Neural progenitor cell (in vitro differentiated cells): Measurements from ENCODE around the gene CHDH. TPM values are rescaled to one million over a fixed set of nuclear protein-coding genes. Genes with fewer than 3 reads are reported as not detected.
A peak's percentile ranks its signal among the peaks of the same experiment; 100 is the strongest.

Source experiments
- DNase-seq: peaks from one replicate; pipeline ENCODE4 v3.0.0-alpha.2; 2016; ENCODE audit warnings: low spot score
- H2AFZ ChIP-seq: fragments of 200-600 bp; sonication (generic); replicated peaks from 2 replicates; pipeline ENCODE4 v1.6.1; 2016; ENCODE audit warnings: antibody characterized with exemption
- H3F3A ChIP-seq: fragments of 200-600 bp; sonication (generic); 2 replicates; pipeline ENCODE4 v1.6.1; 2016; ENCODE audit warnings: antibody characterized with exemption, low read depth
- H3K27ac ChIP-seq: fragments of 200-600 bp; sonication (generic); 2 replicates; pipeline ENCODE4 v1.5.1; 2016; ENCODE audit warnings: mild to moderate bottlenecking
- H3K27me3 ChIP-seq: fragments of 200-600 bp; sonication (generic); 2 replicates; pipeline ENCODE4 v1.6.1; 2016; ENCODE audit warnings: mild to moderate bottlenecking, moderate library complexity
- H3K36me3 ChIP-seq: fragments of 200-600 bp; sonication (generic); 2 replicates; pipeline ENCODE4 v1.5.1; 2016
- H3K4me1 ChIP-seq: fragments of 200-600 bp; sonication (generic); 2 replicates; pipeline ENCODE4 v1.6.1; 2016; ENCODE audit warnings: mixed run types
- H3K4me2 ChIP-seq: fragments of 200-600 bp; sonication (generic); 2 replicates; pipeline ENCODE4 v1.6.1; 2016
- H3K4me3 ChIP-seq: fragments of 200-600 bp; sonication (generic); 2 replicates; pipeline ENCODE4 v1.5.1; 2016
- H3K79me2 ChIP-seq: fragments of 200-600 bp; sonication (generic); 2 replicates; pipeline ENCODE4 v1.6.1; 2016; ENCODE audit warnings: low read depth
- H3K9ac ChIP-seq: fragments of 200-600 bp; sonication (generic); 2 replicates; pipeline ENCODE4 v1.6.1; 2016
- H3K9me3 ChIP-seq: fragments of 200-600 bp; sonication (generic); 2 replicates; pipeline ENCODE4 v1.5.1; 2016; ENCODE audit warnings: low read depth
- H4K20me1 ChIP-seq: fragments of 200-600 bp; sonication (generic); 2 replicates; pipeline ENCODE4 v1.6.1; 2016; ENCODE audit warnings: low read depth
- H3K27ac Mint-ChIP-seq: 3 replicates; pipeline ENCODE4 v1.8.0; 2021; ENCODE audit warnings: mixed read lengths
- H3K27me3 Mint-ChIP-seq: 2 replicates; pipeline ENCODE4 v1.8.0; 2022; ENCODE audit warnings: low read depth, mild to moderate bottlenecking, inconsistent platforms, moderate library complexity, mixed read lengths; ENCODE audit not compliant: insufficient read depth
- H3K36me3 Mint-ChIP-seq: 3 replicates; pipeline ENCODE4 v1.8.0; 2021; ENCODE audit warnings: mixed read lengths
- H3K4me1 Mint-ChIP-seq: 3 replicates; pipeline ENCODE4 v1.8.0; 2021; ENCODE audit warnings: mixed read lengths
- H3K4me3 Mint-ChIP-seq: 3 replicates; pipeline ENCODE4 v1.8.0; 2021; ENCODE audit warnings: mild to moderate bottlenecking, moderate library complexity, mixed read lengths
- H3K9me3 Mint-ChIP-seq: 3 replicates; pipeline ENCODE4 v1.8.0; 2020; ENCODE audit warnings: mixed read lengths
- EZH2 ChIP-seq: fragments of 200-600 bp; sonication (generic); IDR thresholded peaks from 2 replicates; pipeline ENCODE4 v1.6.1; 2017; ENCODE audit warnings: antibody characterized with exemption, mild to moderate bottlenecking, moderate library complexity
- EZH2phosphoT487 ChIP-seq: fragments of 200-600 bp; sonication (generic); IDR thresholded peaks from 2 replicates; pipeline ENCODE4 v1.6.1; 2017; ENCODE audit warnings: antibody characterized with exemption
- total RNA-seq: library from RNA; depleted of rRNA; stranded (reverse); fragments of >200 nt; gene quantifications from 2 replicates; pipeline ENCODE4 v1.2.3, GENCODE V29; 2015; ENCODE audit warnings: low replicate concordance
- TF ChIP-seq, protein P1 (sequence below): fragments of 200-600 bp; sonication (generic); IDR thresholded peaks from 2 replicates; pipeline ENCODE4 v1.5.1; 2017; ENCODE audit warnings: antibody characterized with exemption, mild to moderate bottlenecking

Gene CHDH
- total RNA-seq, 1 donor from 2014 or later: 1.5 TPM

DNA sequence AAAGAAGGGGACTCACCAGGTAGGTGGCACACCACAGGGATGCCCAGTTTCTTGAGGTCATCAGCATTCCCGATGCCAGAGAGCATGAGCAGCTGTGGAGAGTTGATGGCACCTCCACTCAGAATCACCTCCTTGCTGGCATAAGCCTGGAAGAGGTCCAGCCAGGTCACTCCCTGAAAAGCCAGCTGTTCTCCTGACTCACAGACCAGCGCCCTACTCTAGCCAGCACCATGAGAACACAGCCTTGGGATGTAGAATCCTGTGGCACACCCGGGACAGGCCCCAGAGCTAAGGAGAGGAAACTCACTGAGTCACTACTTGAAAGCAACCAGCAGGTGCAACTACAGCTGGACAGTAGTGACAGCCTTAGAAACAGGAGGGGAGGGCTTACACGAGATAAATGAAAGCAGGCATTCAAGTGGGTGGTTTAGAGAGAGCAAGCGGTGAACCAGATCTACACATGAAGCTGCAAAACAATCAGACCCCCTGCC is 24.5 kb downstream of the CHDH start:
- no peaks in the 10 kb centered on the region for H3F3A ChIP-seq
- H2AFZ ChIP-seq: no peak overlapping the region
- no peak overlapping the region for H3K4me3 ChIP-seq
- H3K36me3 Mint-ChIP-seq: no peaks in the 10 kb centered on the region
- no peak for DNase-seq
- no peaks in the 10 kb centered on the region for H3K27me3 Mint-ChIP-seq
- no peaks in the 10 kb centered on the region for H3K9me3 Mint-ChIP-seq
- H3K27ac ChIP-seq: no peak overlapping the region
- no peak overlapping the region for H3K9ac ChIP-seq
- no peak overlapping the region for H3K4me3 Mint-ChIP-seq
- H3K27ac Mint-ChIP-seq: peak overlapping the region; percentile 50
- TF ChIP-seq EZH2phosphoT487 (no peak), EZH2 (no peak)
- TF ChIP-seq, protein P1, sequence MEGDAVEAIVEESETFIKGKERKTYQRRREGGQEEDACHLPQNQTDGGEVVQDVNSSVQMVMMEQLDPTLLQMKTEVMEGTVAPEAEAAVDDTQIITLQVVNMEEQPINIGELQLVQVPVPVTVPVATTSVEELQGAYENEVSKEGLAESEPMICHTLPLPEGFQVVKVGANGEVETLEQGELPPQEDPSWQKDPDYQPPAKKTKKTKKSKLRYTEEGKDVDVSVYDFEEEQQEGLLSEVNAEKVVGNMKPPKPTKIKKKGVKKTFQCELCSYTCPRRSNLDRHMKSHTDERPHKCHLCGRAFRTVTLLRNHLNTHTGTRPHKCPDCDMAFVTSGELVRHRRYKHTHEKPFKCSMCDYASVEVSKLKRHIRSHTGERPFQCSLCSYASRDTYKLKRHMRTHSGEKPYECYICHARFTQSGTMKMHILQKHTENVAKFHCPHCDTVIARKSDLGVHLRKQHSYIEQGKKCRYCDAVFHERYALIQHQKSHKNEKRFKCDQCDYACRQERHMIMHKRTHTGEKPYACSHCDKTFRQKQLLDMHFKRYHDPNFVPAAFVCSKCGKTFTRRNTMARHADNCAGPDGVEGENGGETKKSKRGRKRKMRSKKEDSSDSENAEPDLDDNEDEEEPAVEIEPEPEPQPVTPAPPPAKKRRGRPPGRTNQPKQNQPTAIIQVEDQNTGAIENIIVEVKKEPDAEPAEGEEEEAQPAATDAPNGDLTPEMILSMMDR: no peak
- no peak overlapping the region for H3K4me2 ChIP-seq
- no peaks in the 10 kb centered on the region for H3K79me2 ChIP-seq
- no peaks in the 10 kb centered on the region for H3K36me3 ChIP-seq
- H3K4me1 ChIP-seq: no peaks in the 10 kb centered on the region
- H4K20me1 ChIP-seq: no peaks in the 10 kb centered on the region
- peaks cover 13% of the 10 kb centered on the region for H3K4me1 Mint-ChIP-seq
- H3K27me3 ChIP-seq: no peaks in the 10 kb centered on the region
- no peaks in the 10 kb centered on the region for H3K9me3 ChIP-seq

DNA sequence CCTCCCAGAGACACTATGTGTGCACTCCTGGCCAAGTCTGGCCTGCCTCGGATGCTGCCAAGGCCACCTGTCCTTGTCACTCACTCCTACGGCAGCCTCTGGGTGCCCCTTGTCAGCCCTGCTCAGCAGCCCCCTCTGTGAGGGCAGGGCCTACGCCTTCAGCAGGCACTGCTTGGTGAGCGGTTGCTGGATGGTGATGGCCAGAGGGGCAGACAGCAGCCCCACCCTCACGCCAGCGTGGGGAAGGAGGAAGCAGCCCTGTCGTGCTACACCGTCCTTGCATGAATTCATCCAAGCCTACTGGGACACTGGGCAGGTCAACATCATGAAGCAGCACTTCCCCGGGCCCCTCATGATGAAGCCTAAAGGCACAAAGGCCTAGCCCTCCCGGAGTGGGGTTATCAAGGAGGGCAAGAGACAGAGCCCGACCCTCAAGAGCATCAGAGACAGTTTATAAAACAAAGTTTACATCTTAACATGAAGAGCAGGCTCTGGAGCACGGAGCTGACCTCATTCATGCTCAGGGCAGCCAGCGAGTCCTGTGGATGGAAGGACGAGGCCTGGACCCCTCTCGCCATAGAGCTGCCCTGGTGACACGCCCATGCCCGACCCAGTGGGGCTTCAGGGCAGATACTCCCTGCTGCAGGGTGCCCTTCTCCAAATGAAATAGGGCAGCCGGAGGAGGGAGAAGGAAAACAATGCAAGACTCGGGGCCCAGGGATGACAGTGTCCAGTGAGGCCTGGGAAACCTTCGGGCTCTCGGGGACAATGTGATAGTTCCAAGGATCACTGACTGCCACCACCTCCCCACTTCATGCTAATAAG is 25.3 kb downstream of the CHDH start:
- Histone ChIP-seq H3F3A (no peaks in the 10 kb centered on the region), H3K27ac (no peak overlapping the region), H2AFZ (no peak overlapping the region), H3K4me2 (no peak overlapping the region), H3K9me3 (no peaks in the 10 kb centered on the region), H3K4me3 (no peak overlapping the region), H3K9ac (no peak overlapping the region), H4K20me1 (no peaks in the 10 kb centered on the region), H3K79me2 (no peaks in the 10 kb centered on the region), H3K36me3 (no peaks in the 10 kb centered on the region), H3K4me1 (no peaks in the 10 kb centered on the region), H3K27me3 (no peaks in the 10 kb centered on the region)
- DNase-seq: no peak
- no peak overlapping the region for H3K27ac Mint-ChIP-seq
- H3K36me3 Mint-ChIP-seq: no peaks in the 10 kb centered on the region
- TF ChIP-seq EZH2 (no peak), EZH2phosphoT487 (no peak)
- TF ChIP-seq, protein P1: no peak
- H3K27me3 Mint-ChIP-seq: no peaks in the 10 kb centered on the region
- H3K4me3 Mint-ChIP-seq: no peak overlapping the region
- H3K4me1 Mint-ChIP-seq: peaks cover 13% of the 10 kb centered on the region
- no peaks in the 10 kb centered on the region for H3K9me3 Mint-ChIP-seq

DNA sequence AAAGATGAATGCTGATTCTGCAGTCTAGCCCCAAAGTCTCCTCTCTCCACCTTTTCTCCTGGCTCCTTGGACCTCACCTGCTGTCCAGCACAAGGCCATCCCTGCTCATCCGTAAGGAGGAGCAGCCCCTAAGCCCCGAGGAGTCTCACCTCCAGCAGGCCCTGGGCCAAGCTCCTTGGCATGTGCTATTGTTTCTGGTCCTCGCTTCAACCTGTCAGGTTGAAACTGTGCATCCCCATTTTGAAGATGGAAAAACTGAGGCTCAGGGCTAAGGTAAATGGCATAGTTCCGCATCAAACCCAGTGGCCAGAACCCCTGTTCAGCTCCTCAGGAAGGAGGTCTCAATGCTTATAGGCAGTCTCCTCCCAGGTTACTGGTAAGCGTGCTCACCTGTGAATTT is 26.1 kb downstream of the CHDH start:
- no peak overlapping the region for H3K4me2 ChIP-seq
- TF ChIP-seq, protein P1: no peak
- TF ChIP-seq EZH2: no peak
- TF ChIP-seq EZH2phosphoT487: no peak
- H3K9me3 ChIP-seq: no peaks in the 10 kb centered on the region

More for the DNA sequence above, 26.1 kb downstream of the CHDH start:
- peaks cover 13% of the 10 kb centered on the region for H3K4me1 Mint-ChIP-seq
- Histone ChIP-seq H3K79me2 (no peaks in the 10 kb centered on the region), H3K9ac (no peak overlapping the region), H3K4me1 (no peaks in the 10 kb centered on the region), H3K27me3 (no peaks in the 10 kb centered on the region), H3F3A (no peaks in the 10 kb centered on the region), H3K36me3 (no peaks in the 10 kb centered on the region), H3K4me3 (no peak overlapping the region), H2AFZ (no peak overlapping the region), H3K27ac (no peak overlapping the region), H4K20me1 (no peaks in the 10 kb centered on the region)
- H3K4me3 Mint-ChIP-seq: no peak overlapping the region
- no peaks in the 10 kb centered on the region for H3K27me3 Mint-ChIP-seq
- no peak overlapping the region for H3K27ac Mint-ChIP-seq
- no peaks in the 10 kb centered on the region for H3K36me3 Mint-ChIP-seq
- no peaks in the 10 kb centered on the region for H3K9me3 Mint-ChIP-seq
- no peak for DNase-seq
